WERI-Rb-1 (cell line): ENCODE measurements around the gene PCDH9.

Source experiments
- DNase-seq: peaks from one replicate; pipeline ENCODE4 v3.0.0-alpha.2; 2020
- H3K27ac ChIP-seq: fragments of 250-450 bp; sonication (Bioruptor Pico); 2 replicates; pipeline ENCODE4 v1.5.1; 2020; ENCODE audit warnings: mild to moderate bottlenecking, moderate library complexity
- H3K27me3 ChIP-seq: fragments of 250-450 bp; sonication (Bioruptor Pico); 2 replicates; pipeline ENCODE4 v1.5.1; 2021; ENCODE audit warnings: mild to moderate bottlenecking, low read depth, moderate library complexity; ENCODE audit not compliant: insufficient read depth, severe bottlenecking
- H3K36me3 ChIP-seq: fragments of 250-450 bp; sonication (Bioruptor Pico); 2 replicates; pipeline ENCODE4 v1.5.1; 2020; ENCODE audit warnings: mild to moderate bottlenecking, moderate library complexity
- H3K4me3 ChIP-seq: 2 replicates; pipeline ENCODE4 v1.5.1; 2011; ENCODE audit warnings: low read depth, mild to moderate bottlenecking, control low read depth, low read length
- H3K9me3 ChIP-seq: fragments of 250-450 bp; sonication (Bioruptor Pico); 2 replicates; pipeline ENCODE4 v1.5.1; 2021; ENCODE audit warnings: mild to moderate bottlenecking, moderate library complexity; ENCODE audit not compliant: severe bottlenecking
- TF ChIP-seq, protein P1 (sequence below): IDR thresholded peaks from 2 replicates; pipeline ENCODE4 v1.5.1; 2011; ENCODE audit warnings: low read depth, mild to moderate bottlenecking, control low read depth, inconsistent platforms, low read length

The PCDH9 gene

DNA sequence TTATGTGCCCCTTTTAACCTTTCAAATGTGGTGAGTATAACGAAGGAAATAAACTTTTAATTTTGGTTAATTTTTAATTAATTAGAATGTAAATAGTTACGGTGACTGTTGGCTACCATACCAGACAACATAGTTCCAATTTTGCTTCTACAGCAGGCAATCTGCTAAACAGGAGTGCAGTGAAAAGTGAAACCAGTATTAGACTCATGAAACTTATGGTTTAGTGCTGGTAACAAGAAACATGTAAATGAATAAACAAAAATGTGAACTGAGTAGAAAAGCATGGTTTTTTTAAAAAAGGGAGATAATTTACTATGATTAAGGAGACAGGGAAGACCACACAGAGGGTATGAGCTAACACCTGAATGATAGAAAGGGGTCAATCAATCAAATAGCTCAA, 478.4 kb downstream of the PCDH9 start:
- Histone ChIP-seq H3K4me3 (no peak overlapping the region), H3K27me3 (no peaks in the 10 kb centered on the region), H3K9me3 (no peaks in the 10 kb centered on the region), H3K27ac (no peak overlapping the region), H3K36me3 (no peaks in the 10 kb centered on the region)
- TF ChIP-seq, protein P1, sequence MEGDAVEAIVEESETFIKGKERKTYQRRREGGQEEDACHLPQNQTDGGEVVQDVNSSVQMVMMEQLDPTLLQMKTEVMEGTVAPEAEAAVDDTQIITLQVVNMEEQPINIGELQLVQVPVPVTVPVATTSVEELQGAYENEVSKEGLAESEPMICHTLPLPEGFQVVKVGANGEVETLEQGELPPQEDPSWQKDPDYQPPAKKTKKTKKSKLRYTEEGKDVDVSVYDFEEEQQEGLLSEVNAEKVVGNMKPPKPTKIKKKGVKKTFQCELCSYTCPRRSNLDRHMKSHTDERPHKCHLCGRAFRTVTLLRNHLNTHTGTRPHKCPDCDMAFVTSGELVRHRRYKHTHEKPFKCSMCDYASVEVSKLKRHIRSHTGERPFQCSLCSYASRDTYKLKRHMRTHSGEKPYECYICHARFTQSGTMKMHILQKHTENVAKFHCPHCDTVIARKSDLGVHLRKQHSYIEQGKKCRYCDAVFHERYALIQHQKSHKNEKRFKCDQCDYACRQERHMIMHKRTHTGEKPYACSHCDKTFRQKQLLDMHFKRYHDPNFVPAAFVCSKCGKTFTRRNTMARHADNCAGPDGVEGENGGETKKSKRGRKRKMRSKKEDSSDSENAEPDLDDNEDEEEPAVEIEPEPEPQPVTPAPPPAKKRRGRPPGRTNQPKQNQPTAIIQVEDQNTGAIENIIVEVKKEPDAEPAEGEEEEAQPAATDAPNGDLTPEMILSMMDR, result no peak
- DNase-seq, result no peak

DNA sequence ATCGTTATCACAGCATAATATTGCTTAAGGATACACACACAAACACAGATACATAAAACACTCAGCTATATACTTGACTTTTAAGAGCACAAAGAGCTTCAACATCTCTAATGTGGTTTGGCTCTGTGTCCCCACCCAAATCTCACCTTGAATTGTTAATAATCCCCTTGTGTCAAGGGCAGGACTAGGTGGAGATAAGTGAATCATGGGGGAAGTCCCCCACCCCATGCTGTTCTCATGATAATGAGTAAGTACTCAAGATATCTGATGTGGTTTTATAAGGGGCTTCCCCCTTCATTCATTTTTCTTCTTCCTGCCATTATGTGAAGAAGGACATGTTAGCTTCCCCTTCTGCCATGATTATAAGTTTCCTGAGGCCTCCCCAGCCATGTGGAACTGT, 481.4 kb downstream of the PCDH9 start:
- TF ChIP-seq, protein P1, result no peak

DNA sequence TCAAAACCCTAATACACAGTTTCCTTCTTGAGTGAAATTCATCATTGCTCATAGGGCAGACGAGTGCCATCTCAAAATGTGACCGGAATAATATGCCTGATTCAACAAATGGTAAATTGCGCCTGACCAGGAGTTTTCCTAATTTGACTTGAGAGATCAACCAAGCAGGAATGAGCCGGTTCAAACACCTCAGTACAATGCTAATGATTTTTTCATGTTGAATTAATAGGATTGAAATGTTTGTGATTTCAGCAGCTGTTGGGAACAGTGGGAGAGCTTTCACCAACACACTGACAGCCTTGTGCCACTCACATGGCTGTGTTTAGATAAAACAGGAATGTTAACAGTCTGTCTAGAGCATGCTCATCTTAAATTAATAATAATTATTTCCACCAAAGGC, 484.8 kb downstream of the PCDH9 start:
- TF ChIP-seq, protein P1, result no peak
- DNase-seq, result no peak

More for the DNA sequence above, 481.4 kb downstream of the PCDH9 start:
- DNase-seq, result no peak
- H3K36me3 ChIP-seq, result no peaks in the 10 kb centered on the region
- no peaks in the 10 kb centered on the region for H3K9me3 ChIP-seq
- no peaks in the 10 kb centered on the region for H3K27me3 ChIP-seq
- H3K27ac ChIP-seq, result no peak overlapping the region
- no peak overlapping the region for H3K4me3 ChIP-seq

DNA sequence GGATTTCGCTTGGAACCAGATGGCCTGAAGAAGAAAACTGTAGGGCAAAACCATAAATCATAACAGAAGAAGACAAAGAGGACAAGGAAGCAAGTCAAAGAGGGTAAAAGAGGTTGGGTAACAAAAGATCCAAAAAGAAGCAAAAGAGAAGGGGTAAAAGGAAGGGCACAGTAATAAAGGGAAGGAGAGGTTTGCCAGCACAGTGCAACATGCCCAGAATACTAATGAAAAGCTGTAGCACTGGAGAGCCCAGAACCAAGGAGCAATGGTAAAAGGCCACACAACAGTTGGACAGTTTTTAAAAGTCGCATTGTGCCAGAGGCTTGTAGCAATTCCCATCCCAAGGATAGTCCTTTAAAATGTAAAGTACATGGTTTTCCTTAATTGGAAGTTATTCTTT, 506.6 kb downstream of the PCDH9 start:
- no peak for DNase-seq
- Histone ChIP-seq H3K36me3 (no peaks in the 10 kb centered on the region), H3K27me3 (no peaks in the 10 kb centered on the region), H3K4me3 (no peak overlapping the region), H3K27ac (no peak overlapping the region), H3K9me3 (no peaks in the 10 kb centered on the region)
- TF ChIP-seq, protein P1, result no peak

More for the DNA sequence above, 484.8 kb downstream of the PCDH9 start:
- Histone ChIP-seq H3K27me3 (no peaks in the 10 kb centered on the region), H3K4me3 (no peak overlapping the region), H3K27ac (no peak overlapping the region), H3K9me3 (no peaks in the 10 kb centered on the region), H3K36me3 (no peaks in the 10 kb centered on the region)

DNA sequence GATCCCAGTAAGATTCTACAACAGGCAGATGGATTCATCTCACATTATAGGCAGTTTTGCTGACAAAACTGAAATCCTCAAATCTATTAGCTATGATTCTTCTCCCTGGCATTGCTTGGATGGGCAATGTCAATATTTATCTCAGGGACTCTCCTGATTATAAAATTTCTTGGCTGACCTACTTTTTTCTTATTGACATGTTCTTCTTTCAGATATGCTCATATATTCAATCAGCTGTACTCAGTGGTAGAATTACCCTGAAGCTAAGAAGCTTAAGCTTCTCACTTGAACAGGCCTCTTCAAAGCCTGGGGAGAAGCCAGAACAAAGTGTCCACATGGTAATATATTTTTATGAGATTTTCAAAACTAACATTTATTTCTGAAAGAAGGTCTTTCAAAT, 513.6 kb downstream of the PCDH9 start:
- Histone ChIP-seq H3K27ac (no peak overlapping the region), H3K9me3 (no peaks in the 10 kb centered on the region), H3K27me3 (no peaks in the 10 kb centered on the region), H3K4me3 (no peak overlapping the region), H3K36me3 (no peaks in the 10 kb centered on the region)
- no peak for DNase-seq
- TF ChIP-seq, protein P1, result no peak

DNA sequence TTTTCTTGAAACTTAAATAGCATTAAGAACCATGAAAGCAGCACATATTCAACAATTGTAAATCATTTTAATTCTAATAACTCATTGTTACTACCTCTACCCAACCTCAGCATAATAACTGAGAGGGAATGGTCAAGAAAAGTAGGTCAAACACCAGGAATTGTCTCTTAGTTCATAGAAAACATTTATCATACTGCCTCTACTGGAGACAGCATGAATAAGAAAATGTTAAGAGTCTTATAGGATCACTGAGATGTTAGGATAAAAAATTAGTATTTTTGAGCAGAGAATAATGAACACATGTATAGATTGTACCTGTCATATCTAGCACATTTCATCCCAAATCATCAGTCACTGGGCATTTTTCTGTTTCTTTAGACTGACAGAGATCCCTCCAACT, 515.3 kb downstream of the PCDH9 start:
- DNase-seq, result no peak
- Histone ChIP-seq H3K27me3 (no peaks in the 10 kb centered on the region), H3K36me3 (no peaks in the 10 kb centered on the region), H3K4me3 (no peak overlapping the region), H3K9me3 (no peaks in the 10 kb centered on the region), H3K27ac (no peak overlapping the region)
- TF ChIP-seq, protein P1, result no peak
